GM21367 (cell line): ENCODE data around the gene CPXM2.

Experiments used
- ATAC-seq: cut with Tn5 transposase; IDR thresholded peaks from one replicate; pipeline ENCODE4 v1.9.1; 2021; ENCODE audit not compliant: unreplicated experiment

CPXM2 gene

GRCh38 chr10:123804716-123805115 is 86.9 kb downstream of the CPXM2 start:
- ATAC-seq = no peak

DNA sequence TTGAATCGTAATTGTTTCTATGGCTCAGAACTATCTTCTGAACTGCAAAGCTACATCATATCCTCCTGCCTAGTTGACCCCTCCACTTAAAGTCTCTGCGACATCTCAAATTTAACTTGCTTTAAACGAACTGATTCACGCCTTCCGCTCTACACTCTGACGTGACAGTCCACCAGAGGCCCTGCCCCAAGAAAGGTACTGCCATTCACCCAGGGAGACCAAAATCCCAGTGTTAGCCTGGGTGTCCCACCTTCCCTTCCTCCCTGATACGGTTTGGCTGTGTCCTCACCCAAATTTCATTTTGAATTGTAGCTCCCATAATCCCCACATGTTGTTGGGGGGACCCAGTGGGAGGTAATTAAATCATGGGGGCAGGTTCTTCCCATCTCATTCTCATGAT is 90.8 kb downstream of the CPXM2 start:
- ATAC-seq = no peak

DNA sequence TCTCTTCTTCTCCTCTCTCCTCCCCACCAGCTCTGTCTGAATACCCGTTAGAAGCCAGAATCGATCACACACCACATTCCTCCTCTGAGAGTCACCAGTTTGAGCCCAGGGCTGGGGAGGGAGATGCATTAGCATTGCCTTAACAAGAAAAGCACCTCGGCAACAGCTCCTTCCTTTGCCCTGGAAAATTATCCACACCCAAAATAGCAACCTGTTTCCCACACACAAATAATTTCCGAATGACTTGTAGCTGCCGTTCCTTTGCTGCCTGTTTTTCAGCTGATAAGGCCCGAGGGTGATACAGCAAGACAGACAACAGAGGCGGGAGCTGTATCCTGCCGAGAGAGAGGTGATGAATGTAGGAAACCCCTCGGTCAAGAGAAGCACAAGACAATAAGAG is 91.3 kb downstream of the CPXM2 start:
- no peak for ATAC-seq

DNA sequence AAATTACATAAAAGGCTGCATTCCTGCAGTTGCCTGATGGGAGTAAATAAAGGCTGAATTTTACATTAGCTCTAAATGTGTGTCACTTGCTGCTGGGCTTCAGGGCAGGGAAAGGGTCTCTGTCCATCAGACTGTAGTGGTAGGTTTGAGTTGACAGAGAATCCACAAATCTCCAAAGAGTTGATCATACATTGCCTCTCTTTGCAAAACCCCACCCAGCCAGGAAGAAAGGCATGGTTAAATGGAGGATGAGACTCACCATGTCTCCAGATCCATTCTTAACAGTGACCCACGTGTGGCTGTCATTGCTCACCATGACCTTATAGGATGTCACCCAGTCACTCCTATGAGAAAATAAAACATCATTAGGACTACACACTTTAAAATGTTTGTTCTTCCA is 92.8 kb downstream of the CPXM2 start:
- no peak for ATAC-seq

DNA sequence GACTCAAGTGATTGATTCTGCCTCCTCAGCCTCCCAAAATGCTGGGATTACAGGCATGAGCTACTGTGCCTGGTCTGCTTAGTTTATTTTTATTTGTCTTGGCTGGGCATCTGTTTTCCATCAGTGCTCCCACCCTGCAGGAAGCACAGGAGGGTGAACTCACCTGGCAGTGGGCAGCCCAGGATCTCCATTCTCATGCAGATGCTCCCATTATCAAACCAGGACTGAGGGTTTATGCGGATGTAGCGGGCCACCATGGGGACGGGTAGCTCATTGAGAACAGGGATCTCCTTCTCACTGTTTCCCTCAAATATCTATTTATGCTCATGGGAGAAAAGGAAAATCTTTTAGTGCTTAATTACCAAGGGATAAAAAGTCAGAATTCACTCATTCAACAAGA is 93.8 kb downstream of the CPXM2 start:
- ATAC-seq = no peak

- ATAC-seq = no peak
These were observed 94.9 kb downstream of the CPXM2 start for GRCh38 chr10:123796736-123797135.

- no peak for ATAC-seq
These were observed 95.6 kb downstream of the CPXM2 start for GRCh38 chr10:123795846-123796590.

- ATAC-seq = no peak
These were observed 96.3 kb downstream of the CPXM2 start for GRCh38 chr10:123795196-123795780.

GRCh38 chr10:123792248-123792978 is 99.2 kb downstream of the CPXM2 start:
- no peak for ATAC-seq

GRCh38 chr10:123790132-123790885 is 101.3 kb downstream of the CPXM2 start:
- ATAC-seq = no peak

GRCh38 chr10:123788981-123789380 is 102.6 kb downstream of the CPXM2 start:
- ATAC-seq = no peak

- no peak for ATAC-seq
These were observed 104.0 kb downstream of the CPXM2 start for GRCh38 chr10:123787566-123787965.

- no peak for ATAC-seq
These were observed 104.7 kb downstream of the CPXM2 start for GRCh38 chr10:123786896-123787295.

- ATAC-seq = no peak
These were observed 105.3 kb downstream of the CPXM2 start for GRCh38 chr10:123786306-123786705.

GRCh38 chr10:123784646-123785045 is 107.0 kb downstream of the CPXM2 start:
- no peak for ATAC-seq

DNA sequence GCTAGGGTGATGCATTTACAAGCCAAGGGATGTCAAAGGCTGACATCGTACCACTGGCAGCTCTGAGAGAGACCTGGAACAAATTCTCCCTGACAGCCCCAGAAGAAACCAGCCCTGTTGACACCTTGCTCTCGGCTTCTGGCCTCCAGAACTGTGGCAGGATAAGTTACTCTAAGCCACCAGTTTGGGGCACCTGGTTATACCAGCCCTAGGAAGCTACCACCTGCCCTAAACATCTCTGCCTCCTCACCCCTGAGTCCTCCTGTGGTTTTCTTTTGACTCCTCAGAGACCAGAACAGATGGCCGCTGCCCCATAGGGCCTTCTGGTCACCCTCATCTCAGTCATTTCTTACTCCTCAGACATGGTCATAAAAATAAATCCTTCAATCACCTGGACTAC is 107.4 kb downstream of the CPXM2 start:
- ATAC-seq = no peak

DNA sequence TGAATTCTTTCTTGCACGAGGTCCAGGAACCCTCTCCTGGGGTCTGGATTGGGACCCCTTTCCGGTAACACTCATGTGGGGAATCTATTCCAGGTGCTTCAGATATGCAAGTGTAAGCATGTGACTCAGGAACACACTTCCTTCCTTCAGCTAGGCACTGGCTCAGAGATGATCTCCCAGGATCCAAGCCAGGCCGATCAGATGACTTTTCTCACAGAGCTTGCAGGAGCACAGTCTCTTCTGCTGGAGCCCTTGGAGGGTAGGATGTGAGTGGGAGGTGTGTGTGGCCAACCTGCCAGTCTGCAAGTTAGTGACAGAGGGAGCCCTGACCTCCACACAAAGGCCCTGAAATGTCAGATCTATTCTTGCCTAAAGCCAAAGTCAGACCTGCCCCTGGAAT is 108.3 kb downstream of the CPXM2 start:
- ATAC-seq = no peak

- no peak for ATAC-seq
These were observed 109.1 kb downstream of the CPXM2 start for GRCh38 chr10:123782549-123782948.

- no peak for ATAC-seq
These were observed 109.6 kb downstream of the CPXM2 start for GRCh38 chr10:123781956-123782500.

DNA sequence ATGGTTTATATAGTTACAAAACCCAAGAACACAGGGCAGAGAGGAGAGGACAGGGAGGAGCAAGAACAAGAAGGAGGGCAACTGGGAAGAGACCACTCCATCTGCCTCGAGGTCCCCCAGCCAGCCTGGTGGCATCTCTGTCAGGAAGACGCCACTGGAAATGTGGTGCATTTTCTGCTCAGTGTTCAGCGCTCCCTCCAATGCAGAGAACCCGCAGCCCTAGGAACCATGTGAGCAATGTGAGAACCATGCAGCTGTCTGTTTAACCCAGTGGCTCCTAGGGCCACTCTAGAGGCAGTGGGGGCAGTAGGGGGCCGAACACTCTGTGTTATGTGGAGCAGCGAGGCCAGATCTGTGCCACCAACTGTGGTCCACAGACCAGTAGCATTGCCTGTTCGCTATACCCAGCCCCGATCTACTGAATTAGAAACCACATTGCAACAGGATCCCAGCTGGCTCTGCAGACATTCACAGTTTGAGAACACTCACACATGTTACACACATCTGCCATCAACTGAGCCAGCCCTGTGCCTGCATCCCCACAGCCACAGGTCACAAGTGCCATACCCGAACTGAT is 110.2 kb downstream of the CPXM2 start:
- no peak for ATAC-seq
